Skeletal muscle tissue (tissue), 4 donors: ENCODE data around the gene TNN. TPM values are rescaled to one million over a fixed set of nuclear protein-coding genes. Genes with fewer than 3 reads are reported as not detected.

ENCODE experiments used
- H3K27ac ChIP-seq: one replicate; pipeline ENCODE4 v1.7.0; 2013; ENCODE audit warnings: mild to moderate bottlenecking, low read depth, low read length, inconsistent platforms
- H3K27me3 ChIP-seq, 3 donors: one replicate each; pipeline ENCODE4 v1.7.0; 2013; ENCODE audit warnings: low read length in 3 of 3; ENCODE audit not compliant: control insufficient read depth in 3 of 3, insufficient read depth in 3 of 3
- H3K36me3 ChIP-seq, 3 donors: one replicate each; pipeline ENCODE4 v1.7.0; 2013; ENCODE audit warnings: low read length in 3 of 3; ENCODE audit not compliant: control insufficient read depth in 3 of 3, insufficient read depth in 3 of 3
- H3K4me1 ChIP-seq, 3 donors: one replicate each; pipeline ENCODE4 v1.7.0; 2013; ENCODE audit warnings: low read length in 3 of 3, mild to moderate bottlenecking in 3 of 3; ENCODE audit not compliant: control insufficient read depth in 3 of 3, insufficient read depth in 3 of 3
- H3K4me3 ChIP-seq, 3 donors: one replicate each; pipeline ENCODE4 v1.7.0; 2013; ENCODE audit warnings: low read length in 3 of 3
- H3K9ac ChIP-seq, 3 donors: one replicate each; pipeline ENCODE4 v1.7.0; 2013; ENCODE audit warnings: low read length in 3 of 3, mild to moderate bottlenecking in 3 of 3, moderate library complexity in 2 of 3, low read depth in 1 of 3
- H3K9me3 ChIP-seq, 3 donors: one replicate each; pipeline ENCODE4 v1.7.0; 2013; ENCODE audit warnings: low read length in 3 of 3; ENCODE audit not compliant: control insufficient read depth in 3 of 3
- total RNA-seq: library from RNA; depleted of rRNA; stranded (reverse); fragments of >200 nt; gene quantifications from one replicate; pipeline ENCODE4 v1.2.3, GENCODE V29; 2014
- donor health status: Osteomylitis.

TNN gene
- total RNA-seq, 1 donor from 2014 or later = 5.7 TPM

GRCh38 chr1:175062858-175063257 lies 4.8 kb upstream of the TNN start:
- H3K9ac ChIP-seq = no peak overlapping the region
- no peaks in the 10 kb centered on the region for H3K27me3 ChIP-seq
- H3K27ac ChIP-seq = no peak overlapping the region
- H3K4me1 ChIP-seq = no peaks in the 10 kb centered on the region
- no peaks in the 10 kb centered on the region for H3K36me3 ChIP-seq
- H3K9me3 ChIP-seq = no peaks in the 10 kb centered on the region
- H3K4me3 ChIP-seq = no peak overlapping the region

GRCh38 chr1:175070818-175071217 lies 3.2 kb downstream of the TNN start:
- Histone ChIP-seq H3K4me1 (peaks cover 7 to 24% (median 15%) of the 10 kb centered on the region in 3 donors), H3K4me3 (no peak overlapping the region), H3K9me3 (no peaks in the 10 kb centered on the region), H3K27ac (no peak overlapping the region), H3K36me3 (no peaks in the 10 kb centered on the region), H3K27me3 (no peaks in the 10 kb centered on the region), H3K9ac (no peak overlapping the region)

GRCh38 chr1:175071276-175071943 lies 3.8 kb downstream of the TNN start:
- H3K4me1 ChIP-seq = peaks cover 7 to 24% (median 15%) of the 10 kb centered on the region in 3 donors
- H3K9ac ChIP-seq = no peak overlapping the region
- H3K36me3 ChIP-seq = no peaks in the 10 kb centered on the region
- no peak overlapping the region for H3K4me3 ChIP-seq
- H3K27me3 ChIP-seq = no peaks in the 10 kb centered on the region
- no peaks in the 10 kb centered on the region for H3K9me3 ChIP-seq
- H3K27ac ChIP-seq = no peak overlapping the region

GRCh38 chr1:175072099-175072951 lies 4.7 kb downstream of the TNN start:
- peak overlapping the region in 2 of 3 donors; percentile 40 to 41 for H3K4me3 ChIP-seq
- H3K36me3 ChIP-seq = no peaks in the 10 kb centered on the region
- H3K27me3 ChIP-seq = no peaks in the 10 kb centered on the region
- no peaks in the 10 kb centered on the region for H3K9me3 ChIP-seq
- H3K27ac ChIP-seq = no peak overlapping the region
- H3K9ac ChIP-seq = peak overlapping the region in 1 of 3 donors; percentile 58
- peaks cover 7 to 24% (median 15%) of the 10 kb centered on the region in 3 donors for H3K4me1 ChIP-seq

GRCh38 chr1:175073061-175073460 lies 5.4 kb downstream of the TNN start:
- Histone ChIP-seq H3K36me3 (no peaks in the 10 kb centered on the region), H3K4me3 (no peak overlapping the region), H3K9me3 (no peaks in the 10 kb centered on the region), H3K4me1 (peaks cover 7 to 24% (median 15%) of the 10 kb centered on the region in 3 donors), H3K27ac (no peak overlapping the region), H3K9ac (no peak overlapping the region), H3K27me3 (peaks cover 0 to 2% (median 0%) of the 10 kb centered on the region in 3 donors)

GRCh38 chr1:175073633-175074032 lies 6.0 kb downstream of the TNN start:
- Histone ChIP-seq H3K4me1 (peaks cover 7 to 24% (median 15%) of the 10 kb centered on the region in 3 donors), H3K27ac (no peak overlapping the region), H3K36me3 (no peaks in the 10 kb centered on the region), H3K9ac (no peak overlapping the region), H3K9me3 (no peaks in the 10 kb centered on the region), H3K4me3 (no peak overlapping the region), H3K27me3 (peaks cover 0 to 2% (median 0%) of the 10 kb centered on the region in 3 donors)

GRCh38 chr1:175075572-175076568 lies 8.2 kb downstream of the TNN start:
- Histone ChIP-seq H3K4me1 (peaks cover 7 to 24% (median 15%) of the 10 kb centered on the region in 3 donors), H3K36me3 (no peaks in the 10 kb centered on the region), H3K4me3 (no peak overlapping the region), H3K9me3 (no peaks in the 10 kb centered on the region), H3K9ac (no peak overlapping the region), H3K27me3 (peaks cover 0 to 2% (median 0%) of the 10 kb centered on the region in 3 donors), H3K27ac (no peak overlapping the region)

- Histone ChIP-seq H3K9me3 (no peaks in the 10 kb centered on the region), H3K36me3 (no peaks in the 10 kb centered on the region), H3K27me3 (peaks cover 0 to 2% (median 0%) of the 10 kb centered on the region in 3 donors), H3K4me3 (no peak overlapping the region), H3K27ac (no peak overlapping the region), H3K4me1 (peaks cover 2 to 11% (median 7%) of the 10 kb centered on the region in 3 donors), H3K9ac (no peak overlapping the region)
Observed at GRCh38 chr1:175077356-175078030, 9.9 kb downstream of the TNN start.

- H3K27me3 ChIP-seq = peaks cover 0 to 3% (median 2%) of the 10 kb centered on the region in 3 donors
- no peaks in the 10 kb centered on the region for H3K9me3 ChIP-seq
- no peak overlapping the region for H3K9ac ChIP-seq
- H3K36me3 ChIP-seq = no peaks in the 10 kb centered on the region
- no peak overlapping the region for H3K4me3 ChIP-seq
- peaks cover 0 to under 1% (median 0%) of the 10 kb centered on the region in 3 donors for H3K4me1 ChIP-seq
- H3K27ac ChIP-seq = no peak overlapping the region
Observed at GRCh38 chr1:175078629-175079028, 11.0 kb downstream of the TNN start.
